Measurements from ENCODE around the gene NIPSNAP2. TPM values are rescaled to one million over a fixed set of nuclear protein-coding genes. Genes with fewer than 3 reads are reported as not detected.
A peak's percentile ranks its signal among the peaks of the same experiment; 100 is the strongest.

NIPSNAP2 gene
- total and polyA plus RNA-seq, 2 of the 13 experiments (the other 11 are each of a cell fraction or from before 2014, with no cell fraction given), result 40.3 to 61.5 TPM

DNA sequence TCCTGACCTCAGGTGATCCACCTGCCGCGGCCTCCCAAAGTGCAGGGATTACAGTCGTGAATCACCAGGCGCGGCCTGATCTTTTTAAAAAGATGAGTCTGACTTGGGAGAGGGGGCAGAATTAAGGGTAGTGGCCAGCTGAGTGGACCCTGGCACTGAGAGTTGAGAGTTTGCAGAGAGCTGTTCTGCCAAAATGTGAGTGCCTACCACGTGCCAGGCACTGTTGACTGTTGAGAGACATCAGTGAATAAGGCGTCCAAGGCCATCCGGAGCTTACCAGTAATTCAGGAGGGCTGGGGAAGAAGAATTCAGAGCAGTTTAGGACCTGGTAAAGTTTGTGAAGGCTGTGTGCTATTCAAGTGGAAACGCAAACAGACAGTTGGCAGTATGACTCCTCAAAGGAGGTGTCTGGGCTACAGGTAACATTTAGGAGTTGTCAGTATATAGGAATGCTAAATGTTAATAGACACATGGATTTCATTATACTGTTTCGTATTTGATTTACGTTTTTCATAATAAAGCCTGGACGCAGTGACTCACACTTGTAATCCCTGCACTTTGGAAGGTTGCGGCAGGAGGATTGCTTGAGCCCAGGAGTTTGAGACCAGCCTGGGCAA lies 1.5 kb downstream of the NIPSNAP2 start:
- H2AFZ ChIP-seq (ENCODE audit: low read length), result no peak overlapping the region
- H3K27me3 ChIP-seq (ENCODE audit: control insufficient read depth in 1 of 2, insufficient read depth in 2 of 2, low read length in 2 of 2), result no peaks in the 10 kb centered on the region; a peak in 1 of 5 replicates
- WGBS (ENCODE audit: low lambda C conversion rate), result 73% methylated on average over 13 of the region's 13 CpGs
- H3K4me2 ChIP-seq (ENCODE audit: low read depth, low read length), result peak overlapping the region; percentile 97
- peaks cover 44% of the 10 kb centered on the region for H3K4me1 ChIP-seq (ENCODE audit: insufficient read depth, low read length)
- DNase-seq (ENCODE audit: low spot score), result peak; percentile 54
- H3K9ac ChIP-seq (ENCODE audit: insufficient read depth, low read depth, low read length), result peak overlapping the region; percentile 92; the same call in 1 of the 2 replicates
- no peaks in the 10 kb centered on the region for H3K9me3 ChIP-seq (ENCODE audit: low read length)
- peak; percentile 37 for FAIRE-seq
- H3K36me3 ChIP-seq (replicated peaks in 1 of 2; ENCODE audit: control insufficient read depth in 1 of 2, insufficient read depth in 2 of 2, low read length in 2 of 2), result 0 out of 5 replicates have a peak, but pooled peaks cover 0 to 3% of the 10 kb centered on the region in 2 experiments
- ATAC-seq, result no peak
- CTCF ChIA-PET (ENCODE audit: low intra/inter-chr PET ratio, low total read pairs), result no interaction called here
- BruUV-seq (replicated peaks), result no TSS peak
- H4K20me1 ChIP-seq (ENCODE audit: insufficient read depth, low read length), result no peaks in the 10 kb centered on the region; the same call in 1 of the 2 replicates
- intact Hi-C loops (cut with micrococcal nuclease; ENCODE audit: unreplicated experiment) (loop anchor here (2.0 kb wide), 1 partner anchor 325 kb away; no protein-coding TSS in a partner anchor), in situ Hi-C loops (cut with HindIII; ENCODE audit: extremely low pct_ligation_motif_present, low pct_unique_long_range_greater_than_20kb) (loop anchor here (25.0 kb wide), 2 partner anchors 204 to 329 kb away; no protein-coding TSS in a partner anchor)
- peak overlapping the region; percentile 91 for H3K27ac ChIP-seq (ENCODE audit: extremely low read length, insufficient read depth, low read length)
- peak overlapping the region in 2 of 3 experiments; percentile 77 to 88; a peak in 4 of 6 replicates for H3K4me3 ChIP-seq (replicated peaks in 1 of 3; ENCODE audit: insufficient read depth in 1 of 3, low read depth in 2 of 3, low read length in 3 of 3)
- POLR2A ChIA-PET, result interaction anchor here (0.6 to 4.1 kb wide), 6 partner anchors 38 to 114 kb away, joined by 3 to 26 read pairs (median 7); partner anchors contain the start of genes CCT6A and PSPH
- H3K79me2 ChIP-seq (ENCODE audit: insufficient read depth, low read length), result peaks cover 25% of the 10 kb centered on the region
- no peak for TF ChIP-seq ZNF335 (CRISPR knock-in tag; IDR thresholded peaks at IDR 0.05)
- no peak for TF ChIP-seq ZNF772 (CRISPR knock-in tag; IDR thresholded peaks at IDR 0.05)
- no peak for TF ChIP-seq ZFP37 (CRISPR knock-in tag; IDR thresholded peaks at IDR 0.05; ENCODE audit: borderline replicate concordance)
- no peak for TF ChIP-seq MLLT10 (CRISPR knock-in tag; IDR thresholded peaks at IDR 0.05)
- peak; percentile 52 for TF ChIP-seq SALL1 (CRISPR knock-in tag; IDR thresholded peaks at IDR 0.05)
- TF ChIP-seq, protein P1, sequence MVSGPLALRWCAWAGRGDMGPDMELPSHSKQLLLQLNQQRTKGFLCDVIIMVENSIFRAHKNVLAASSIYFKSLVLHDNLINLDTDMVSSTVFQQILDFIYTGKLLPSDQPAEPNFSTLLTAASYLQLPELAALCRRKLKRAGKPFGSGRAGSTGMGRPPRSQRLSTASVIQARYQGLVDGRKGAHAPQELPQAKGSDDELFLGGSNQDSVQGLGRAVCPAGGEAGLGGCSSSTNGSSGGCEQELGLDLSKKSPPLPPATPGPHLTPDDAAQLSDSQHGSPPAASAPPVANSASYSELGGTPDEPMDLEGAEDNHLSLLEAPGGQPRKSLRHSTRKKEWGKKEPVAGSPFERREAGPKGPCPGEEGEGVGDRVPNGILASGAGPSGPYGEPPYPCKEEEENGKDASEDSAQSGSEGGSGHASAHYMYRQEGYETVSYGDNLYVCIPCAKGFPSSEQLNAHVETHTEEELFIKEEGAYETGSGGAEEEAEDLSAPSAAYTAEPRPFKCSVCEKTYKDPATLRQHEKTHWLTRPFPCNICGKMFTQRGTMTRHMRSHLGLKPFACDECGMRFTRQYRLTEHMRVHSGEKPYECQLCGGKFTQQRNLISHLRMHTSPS (CRISPR knock-in tag; IDR thresholded peaks at IDR 0.05; ENCODE audit: low read depth), result peak; percentile 69; the same call in 1 of the 2 replicates
- TF ChIP-seq MATR3 (CRISPR knock-in tag; IDR thresholded peaks at IDR 0.05), result no peak
- TF ChIP-seq, protein P2, sequence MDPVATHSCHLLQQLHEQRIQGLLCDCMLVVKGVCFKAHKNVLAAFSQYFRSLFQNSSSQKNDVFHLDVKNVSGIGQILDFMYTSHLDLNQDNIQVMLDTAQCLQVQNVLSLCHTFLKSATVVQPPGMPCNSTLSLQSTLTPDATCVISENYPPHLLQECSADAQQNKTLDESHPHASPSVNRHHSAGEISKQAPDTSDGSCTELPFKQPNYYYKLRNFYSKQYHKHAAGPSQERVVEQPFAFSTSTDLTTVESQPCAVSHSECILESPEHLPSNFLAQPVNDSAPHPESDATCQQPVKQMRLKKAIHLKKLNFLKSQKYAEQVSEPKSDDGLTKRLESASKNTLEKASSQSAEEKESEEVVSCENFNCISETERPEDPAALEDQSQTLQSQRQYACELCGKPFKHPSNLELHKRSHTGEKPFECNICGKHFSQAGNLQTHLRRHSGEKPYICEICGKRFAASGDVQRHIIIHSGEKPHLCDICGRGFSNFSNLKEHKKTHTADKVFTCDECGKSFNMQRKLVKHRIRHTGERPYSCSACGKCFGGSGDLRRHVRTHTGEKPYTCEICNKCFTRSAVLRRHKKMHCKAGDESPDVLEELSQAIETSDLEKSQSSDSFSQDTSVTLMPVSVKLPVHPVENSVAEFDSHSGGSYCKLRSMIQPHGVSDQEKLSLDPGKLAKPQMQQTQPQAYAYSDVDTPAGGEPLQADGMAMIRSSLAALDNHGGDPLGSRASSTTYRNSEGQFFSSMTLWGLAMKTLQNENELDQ (CRISPR knock-in tag; IDR thresholded peaks at IDR 0.05; ENCODE audit: borderline replicate concordance), result no peak
- TF ChIP-seq NCOA2 (CRISPR knock-in tag; IDR thresholded peaks at IDR 0.05), result no peak
- TF ChIP-seq, protein P3, sequence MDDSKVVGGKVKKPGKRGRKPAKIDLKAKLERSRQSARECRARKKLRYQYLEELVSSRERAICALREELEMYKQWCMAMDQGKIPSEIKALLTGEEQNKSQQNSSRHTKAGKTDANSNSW (CRISPR knock-in tag; IDR thresholded peaks at IDR 0.05; ENCODE audit: borderline replicate concordance), result no peak
- TF ChIP-seq NR2F1 (CRISPR knock-in tag; IDR thresholded peaks at IDR 0.05), result 0 out of 4 replicates have a peak, but pooled peaks of 1 of the 2 experiments have one; percentile 17
- TF ChIP-seq, protein P4, sequence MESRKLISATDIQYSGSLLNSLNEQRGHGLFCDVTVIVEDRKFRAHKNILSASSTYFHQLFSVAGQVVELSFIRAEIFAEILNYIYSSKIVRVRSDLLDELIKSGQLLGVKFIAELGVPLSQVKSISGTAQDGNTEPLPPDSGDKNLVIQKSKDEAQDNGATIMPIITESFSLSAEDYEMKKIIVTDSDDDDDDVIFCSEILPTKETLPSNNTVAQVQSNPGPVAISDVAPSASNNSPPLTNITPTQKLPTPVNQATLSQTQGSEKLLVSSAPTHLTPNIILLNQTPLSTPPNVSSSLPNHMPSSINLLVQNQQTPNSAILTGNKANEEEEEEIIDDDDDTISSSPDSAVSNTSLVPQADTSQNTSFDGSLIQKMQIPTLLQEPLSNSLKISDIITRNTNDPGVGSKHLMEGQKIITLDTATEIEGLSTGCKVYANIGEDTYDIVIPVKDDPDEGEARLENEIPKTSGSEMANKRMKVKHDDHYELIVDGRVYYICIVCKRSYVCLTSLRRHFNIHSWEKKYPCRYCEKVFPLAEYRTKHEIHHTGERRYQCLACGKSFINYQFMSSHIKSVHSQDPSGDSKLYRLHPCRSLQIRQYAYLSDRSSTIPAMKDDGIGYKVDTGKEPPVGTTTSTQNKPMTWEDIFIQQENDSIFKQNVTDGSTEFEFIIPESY (CRISPR knock-in tag; IDR thresholded peaks at IDR 0.05), result 0 out of 2 replicates have a peak, but pooled peaks have one; percentile 31
- TF ChIP-seq, protein P5, sequence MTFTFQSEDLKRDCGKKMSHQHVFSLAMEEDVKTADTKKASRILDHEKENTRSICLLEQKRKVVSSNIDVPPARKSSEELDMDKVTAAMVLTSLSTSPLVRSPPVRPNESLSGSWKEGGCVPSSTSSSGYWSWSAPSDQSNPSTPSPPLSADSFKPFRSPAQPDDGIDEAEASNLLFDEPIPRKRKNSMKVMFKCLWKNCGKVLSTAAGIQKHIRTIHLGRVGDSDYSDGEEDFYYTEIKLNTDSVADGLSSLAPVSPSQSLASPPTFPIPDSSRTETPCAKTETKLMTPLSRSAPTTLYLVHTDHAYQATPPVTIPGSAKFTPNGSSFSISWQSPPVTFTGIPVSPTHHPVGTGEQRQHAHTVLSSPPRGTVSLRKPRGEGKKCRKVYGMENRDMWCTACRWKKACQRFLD (CRISPR knock-in tag; IDR thresholded peaks at IDR 0.05; ENCODE audit: borderline replicate concordance), result no peak
